GM23338 (cell line): ENCODE data around the gene KRT71.

ENCODE experiments used
- CREB1 ChIP-seq: fragments of 250-450 bp; sonication (Bioruptor Pico); IDR thresholded peaks from 2 replicates; pipeline ENCODE4 v1.5.0; 2020; ENCODE audit warnings: low read depth, mild to moderate bottlenecking, moderate library complexity
- EZH2 ChIP-seq: fragments of 200-600 bp; sonication (generic); IDR thresholded peaks from one replicate; pipeline ENCODE4 v1.8.0; 2017; ENCODE audit warnings: antibody characterized with exemption, mild to moderate bottlenecking, low read depth; ENCODE audit not compliant: unreplicated experiment
- EZH2phosphoT487 ChIP-seq: fragments of 200-600 bp; sonication (generic); IDR thresholded peaks from one replicate; pipeline ENCODE4 v1.8.1; 2018; ENCODE audit warnings: antibody characterized with exemption; ENCODE audit not compliant: unreplicated experiment
- JUNB ChIP-seq: IDR thresholded peaks from one replicate; pipeline ENCODE4 v1.6.1; 2016; ENCODE audit warnings: antibody characterized with exemption; ENCODE audit not compliant: unreplicated experiment
- NANOG ChIP-seq: IDR thresholded peaks from 2 replicates; pipeline ENCODE4 v1.6.1; 2016; ENCODE audit warnings: antibody characterized with exemption, borderline replicate concordance
- POLR2AphosphoS5 ChIP-seq: IDR thresholded peaks from 2 replicates; pipeline ENCODE4 v1.6.1; 2016; ENCODE audit warnings: antibody characterized with exemption, low read depth
- STAT1 ChIP-seq: IDR thresholded peaks from one replicate; pipeline ENCODE4 v1.6.1; 2016; ENCODE audit warnings: antibody characterized with exemption; ENCODE audit not compliant: unreplicated experiment
- ZNF114 ChIP-seq: fragments of 250-450 bp; sonication (Bioruptor Pico); IDR thresholded peaks from 2 replicates; pipeline ENCODE4 v1.5.0; 2020; ENCODE audit warnings: mild to moderate bottlenecking, moderate library complexity
- TF ChIP-seq, protein P1 (sequence below), 2 experiments: fragments of 200-600 bp in 1 of 2; sonication (generic) in 1 of 2; conservative IDR thresholded peaks; 2 replicates each; pipeline versions ENCODE4 v1.5.1 to v1.6.1; 2016 to 2017; ENCODE audit warnings: antibody characterized with exemption in 2 of 2, low read depth in 2 of 2, mild to moderate bottlenecking in 2 of 2, moderate library complexity in 1 of 2
- TF ChIP-seq, protein P2 (sequence below): IDR thresholded peaks from one replicate; pipeline ENCODE4 v1.6.1; 2018; ENCODE audit warnings: antibody characterized with exemption; ENCODE audit not compliant: unreplicated experiment
- TF ChIP-seq, protein P3 (sequence below): IDR thresholded peaks from 2 replicates; pipeline ENCODE4 v1.6.1; 2016; ENCODE audit warnings: antibody characterized with exemption

DNA sequence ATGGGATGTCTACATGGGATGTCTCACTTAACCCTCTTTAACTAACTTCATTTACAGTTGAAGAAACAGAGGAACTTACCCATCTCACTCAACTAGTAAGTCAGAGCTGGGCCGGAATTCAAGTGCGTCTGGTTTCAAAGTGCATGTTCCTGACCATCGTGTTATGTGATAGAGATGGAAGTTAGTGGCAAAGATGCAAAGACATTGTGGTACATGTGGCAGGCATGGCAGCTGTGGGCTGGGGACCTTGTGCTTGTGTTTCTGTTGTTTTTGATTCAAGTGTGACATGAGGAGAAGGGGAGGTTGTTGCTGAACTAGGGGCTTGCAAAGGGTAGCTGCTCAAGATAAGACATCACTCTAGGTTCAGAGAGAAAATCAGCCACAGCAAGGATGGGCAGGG, 23.0 kb upstream of the KRT71 start:
- TF ChIP-seq POLR2AphosphoS5 (no peak), JUNB (no peak), CREB1 (CRISPR knock-in tag) (no peak), EZH2phosphoT487 (no peak), STAT1 (no peak), EZH2 (no peak), ZNF114 (CRISPR knock-in tag) (no peak), NANOG (no peak)
- TF ChIP-seq, protein P1, sequence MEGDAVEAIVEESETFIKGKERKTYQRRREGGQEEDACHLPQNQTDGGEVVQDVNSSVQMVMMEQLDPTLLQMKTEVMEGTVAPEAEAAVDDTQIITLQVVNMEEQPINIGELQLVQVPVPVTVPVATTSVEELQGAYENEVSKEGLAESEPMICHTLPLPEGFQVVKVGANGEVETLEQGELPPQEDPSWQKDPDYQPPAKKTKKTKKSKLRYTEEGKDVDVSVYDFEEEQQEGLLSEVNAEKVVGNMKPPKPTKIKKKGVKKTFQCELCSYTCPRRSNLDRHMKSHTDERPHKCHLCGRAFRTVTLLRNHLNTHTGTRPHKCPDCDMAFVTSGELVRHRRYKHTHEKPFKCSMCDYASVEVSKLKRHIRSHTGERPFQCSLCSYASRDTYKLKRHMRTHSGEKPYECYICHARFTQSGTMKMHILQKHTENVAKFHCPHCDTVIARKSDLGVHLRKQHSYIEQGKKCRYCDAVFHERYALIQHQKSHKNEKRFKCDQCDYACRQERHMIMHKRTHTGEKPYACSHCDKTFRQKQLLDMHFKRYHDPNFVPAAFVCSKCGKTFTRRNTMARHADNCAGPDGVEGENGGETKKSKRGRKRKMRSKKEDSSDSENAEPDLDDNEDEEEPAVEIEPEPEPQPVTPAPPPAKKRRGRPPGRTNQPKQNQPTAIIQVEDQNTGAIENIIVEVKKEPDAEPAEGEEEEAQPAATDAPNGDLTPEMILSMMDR (conservative IDR thresholded peaks at IDR 0.05; ENCODE audit: low read depth in 2 of 2): no peak
- TF ChIP-seq, protein P2, sequence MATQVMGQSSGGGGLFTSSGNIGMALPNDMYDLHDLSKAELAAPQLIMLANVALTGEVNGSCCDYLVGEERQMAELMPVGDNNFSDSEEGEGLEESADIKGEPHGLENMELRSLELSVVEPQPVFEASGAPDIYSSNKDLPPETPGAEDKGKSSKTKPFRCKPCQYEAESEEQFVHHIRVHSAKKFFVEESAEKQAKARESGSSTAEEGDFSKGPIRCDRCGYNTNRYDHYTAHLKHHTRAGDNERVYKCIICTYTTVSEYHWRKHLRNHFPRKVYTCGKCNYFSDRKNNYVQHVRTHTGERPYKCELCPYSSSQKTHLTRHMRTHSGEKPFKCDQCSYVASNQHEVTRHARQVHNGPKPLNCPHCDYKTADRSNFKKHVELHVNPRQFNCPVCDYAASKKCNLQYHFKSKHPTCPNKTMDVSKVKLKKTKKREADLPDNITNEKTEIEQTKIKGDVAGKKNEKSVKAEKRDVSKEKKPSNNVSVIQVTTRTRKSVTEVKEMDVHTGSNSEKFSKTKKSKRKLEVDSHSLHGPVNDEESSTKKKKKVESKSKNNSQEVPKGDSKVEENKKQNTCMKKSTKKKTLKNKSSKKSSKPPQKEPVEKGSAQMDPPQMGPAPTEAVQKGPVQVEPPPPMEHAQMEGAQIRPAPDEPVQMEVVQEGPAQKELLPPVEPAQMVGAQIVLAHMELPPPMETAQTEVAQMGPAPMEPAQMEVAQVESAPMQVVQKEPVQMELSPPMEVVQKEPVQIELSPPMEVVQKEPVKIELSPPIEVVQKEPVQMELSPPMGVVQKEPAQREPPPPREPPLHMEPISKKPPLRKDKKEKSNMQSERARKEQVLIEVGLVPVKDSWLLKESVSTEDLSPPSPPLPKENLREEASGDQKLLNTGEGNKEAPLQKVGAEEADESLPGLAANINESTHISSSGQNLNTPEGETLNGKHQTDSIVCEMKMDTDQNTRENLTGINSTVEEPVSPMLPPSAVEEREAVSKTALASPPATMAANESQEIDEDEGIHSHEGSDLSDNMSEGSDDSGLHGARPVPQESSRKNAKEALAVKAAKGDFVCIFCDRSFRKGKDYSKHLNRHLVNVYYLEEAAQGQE: no peak
- TF ChIP-seq, protein P3, sequence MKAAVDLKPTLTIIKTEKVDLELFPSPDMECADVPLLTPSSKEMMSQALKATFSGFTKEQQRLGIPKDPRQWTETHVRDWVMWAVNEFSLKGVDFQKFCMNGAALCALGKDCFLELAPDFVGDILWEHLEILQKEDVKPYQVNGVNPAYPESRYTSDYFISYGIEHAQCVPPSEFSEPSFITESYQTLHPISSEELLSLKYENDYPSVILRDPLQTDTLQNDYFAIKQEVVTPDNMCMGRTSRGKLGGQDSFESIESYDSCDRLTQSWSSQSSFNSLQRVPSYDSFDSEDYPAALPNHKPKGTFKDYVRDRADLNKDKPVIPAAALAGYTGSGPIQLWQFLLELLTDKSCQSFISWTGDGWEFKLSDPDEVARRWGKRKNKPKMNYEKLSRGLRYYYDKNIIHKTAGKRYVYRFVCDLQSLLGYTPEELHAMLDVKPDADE: no peak
